ENCODE results near the gene BHLHE40.

Gene BHLHE40

DNA sequence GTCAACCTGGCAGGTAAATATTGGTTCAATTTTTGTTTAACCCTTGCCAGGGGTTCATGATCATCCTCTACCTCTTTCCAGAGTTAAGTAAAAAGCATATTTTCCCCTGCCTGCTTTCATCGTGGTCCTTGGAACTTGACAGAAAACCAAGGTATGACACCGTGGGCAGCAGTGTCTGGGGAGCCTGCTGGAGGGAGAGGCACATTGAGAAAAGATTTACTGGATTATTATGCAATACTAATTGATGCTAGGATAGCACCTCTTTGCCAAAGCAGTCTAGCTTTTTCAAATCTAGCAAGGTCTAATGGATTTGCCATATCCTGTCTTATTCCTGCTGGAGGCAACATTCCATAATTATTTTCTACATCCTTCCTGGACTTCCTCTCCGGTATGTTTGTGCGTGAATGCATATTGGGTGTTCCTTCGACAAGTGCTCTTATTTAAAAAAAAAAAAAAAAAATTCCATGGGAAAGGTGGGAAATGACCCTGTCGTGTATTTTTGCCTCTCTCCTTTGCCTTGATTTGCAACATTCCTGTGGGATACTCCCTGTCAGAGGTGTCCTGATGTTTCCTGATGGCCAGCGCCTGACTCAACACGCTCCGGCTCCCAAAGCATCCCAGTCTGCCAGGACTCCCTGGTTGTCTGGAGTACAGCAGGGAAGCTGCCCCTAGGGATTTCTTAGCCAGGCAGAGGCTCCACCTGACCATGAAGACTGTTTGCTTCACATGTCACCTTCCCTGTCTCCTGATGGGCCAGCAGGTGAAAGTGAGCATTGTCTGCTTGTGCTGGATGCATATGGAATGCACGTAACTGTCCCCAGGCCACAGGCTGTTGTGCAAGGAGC lies 6.3 kb downstream of the BHLHE40 start:
- FAIRE-seq, result no peak

- no peak for FAIRE-seq
These were observed 7.0 kb downstream of the BHLHE40 start for GRCh38 chr3:4986175-4986781.

DNA sequence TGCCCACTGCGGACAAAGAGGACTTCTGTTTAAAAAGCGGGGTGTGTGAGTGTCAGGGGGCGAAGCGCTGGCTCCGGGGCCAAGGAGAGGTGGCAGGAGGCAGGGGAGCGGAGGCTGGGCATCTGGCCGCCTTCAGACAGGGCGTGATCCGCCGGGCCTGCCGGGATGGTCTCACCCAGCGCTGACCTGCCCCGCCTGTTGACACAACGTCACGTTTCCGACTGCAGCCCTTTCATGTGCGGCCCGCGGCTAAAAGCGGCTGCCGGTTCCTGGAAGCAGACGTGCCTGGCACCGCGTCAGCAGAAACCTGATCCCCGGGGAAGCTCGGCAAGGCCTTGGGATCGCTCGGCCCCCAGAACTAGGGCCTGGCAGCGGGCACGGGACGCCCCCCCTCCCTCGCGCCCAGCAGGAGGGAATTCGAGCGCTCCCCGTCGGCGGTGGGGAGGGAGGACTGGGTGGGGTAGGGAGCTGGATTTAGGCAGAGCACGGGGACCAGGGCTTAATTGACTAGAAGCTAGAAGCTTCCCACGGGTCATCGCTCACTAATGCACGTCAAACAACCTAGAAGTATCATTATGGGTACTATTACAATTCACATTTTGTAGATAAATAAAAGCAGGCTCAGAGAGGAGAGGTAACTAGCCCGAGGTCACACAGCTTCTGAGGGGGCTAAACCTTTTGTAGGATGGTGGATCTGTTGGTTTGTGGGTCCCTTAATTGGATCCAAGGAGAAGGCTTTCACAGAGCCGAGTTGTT lies 7.7 kb downstream of the BHLHE40 start:
- no peak for FAIRE-seq

GRCh38 chr3:4987538-4988296 lies 8.5 kb downstream of the BHLHE40 start:
- FAIRE-seq, result no peak

- no peak for FAIRE-seq
These were observed 10.0 kb downstream of the BHLHE40 start for GRCh38 chr3:4988983-4989834.

DNA sequence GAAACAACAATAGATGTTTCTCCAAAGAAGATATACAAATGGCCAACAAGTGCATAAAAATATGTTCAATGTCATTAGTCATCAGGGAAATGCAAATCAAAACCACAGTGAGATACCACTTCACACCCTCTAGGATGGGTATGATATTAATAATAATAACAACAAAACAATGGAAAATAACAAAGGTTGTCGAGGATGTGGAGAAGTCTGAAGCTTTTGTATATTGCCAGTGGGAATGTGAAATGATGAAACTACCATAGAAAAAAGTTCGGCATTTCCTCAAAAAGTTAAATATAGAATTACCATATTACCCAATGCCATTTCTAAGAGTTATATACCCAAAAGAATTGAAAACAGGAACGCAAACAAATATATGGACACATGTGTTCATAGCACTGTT lies 10.8 kb downstream of the BHLHE40 start:
- FAIRE-seq, result no peak

- FAIRE-seq, result no peak
These were observed 12.9 kb downstream of the BHLHE40 start for GRCh38 chr3:4992118-4992517.

- FAIRE-seq, result no peak
These were observed 14.3 kb downstream of the BHLHE40 start for GRCh38 chr3:4993276-4994143.

DNA sequence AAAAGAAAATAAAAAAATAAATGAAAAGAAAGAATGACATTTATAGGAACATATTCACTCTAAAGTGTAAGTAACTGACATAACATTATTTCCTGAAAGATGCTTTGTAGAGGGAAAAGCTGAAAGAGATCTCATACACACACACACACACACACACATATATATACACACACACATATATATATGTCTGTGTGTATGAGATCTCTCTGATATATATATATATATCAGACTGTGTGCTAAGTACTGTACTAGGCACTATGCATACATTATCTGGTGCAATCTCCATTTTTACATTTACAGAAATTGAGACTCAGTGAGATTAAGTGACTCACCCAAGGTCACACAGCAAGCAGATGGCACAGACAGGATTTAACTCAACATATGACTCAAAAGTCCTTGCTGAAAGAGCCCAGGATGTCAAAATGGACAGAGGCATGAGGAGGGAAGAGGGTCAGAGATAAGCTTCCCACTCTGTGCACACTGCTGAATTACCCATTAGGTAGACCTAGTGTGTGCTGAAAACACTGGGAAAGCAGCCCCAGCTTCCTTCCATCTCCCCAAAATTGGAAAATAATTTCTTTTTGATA lies 15.0 kb downstream of the BHLHE40 start:
- no peak for FAIRE-seq

- FAIRE-seq, result no peak
These were observed 15.7 kb downstream of the BHLHE40 start for GRCh38 chr3:4994823-4995499.

DNA sequence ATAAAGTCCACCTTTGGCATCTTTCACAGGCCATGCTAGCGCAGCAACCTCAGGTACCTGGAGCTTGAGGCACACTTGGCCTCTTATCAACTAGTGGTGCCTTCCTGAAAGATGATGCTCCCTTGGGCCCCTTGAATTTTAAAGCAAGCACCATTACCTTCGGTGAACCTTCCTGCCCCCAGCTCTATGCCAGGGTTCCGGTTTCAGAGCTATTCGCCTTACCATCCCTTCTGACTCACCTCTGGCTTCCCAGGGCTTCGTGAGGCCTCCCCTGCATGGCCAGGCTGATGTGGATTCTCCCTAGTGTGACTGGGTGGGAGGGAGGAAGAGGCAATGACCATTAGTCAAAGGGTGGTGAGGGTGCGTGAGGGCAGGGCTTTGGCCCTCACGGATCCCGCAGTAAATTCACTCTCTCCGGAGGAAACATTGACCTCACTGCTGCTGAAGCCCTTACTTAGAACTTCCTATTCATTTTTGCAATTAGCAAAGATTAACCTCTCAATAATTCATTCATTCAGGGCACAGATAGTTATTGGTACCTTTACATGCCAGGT lies 16.3 kb downstream of the BHLHE40 start:
- no peak for FAIRE-seq

GRCh38 chr3:4996223-4996765 lies 17.1 kb downstream of the BHLHE40 start:
- FAIRE-seq, result no peak

- FAIRE-seq, result no peak
These were observed 17.6 kb downstream of the BHLHE40 start for GRCh38 chr3:4996771-4997291.

DNA sequence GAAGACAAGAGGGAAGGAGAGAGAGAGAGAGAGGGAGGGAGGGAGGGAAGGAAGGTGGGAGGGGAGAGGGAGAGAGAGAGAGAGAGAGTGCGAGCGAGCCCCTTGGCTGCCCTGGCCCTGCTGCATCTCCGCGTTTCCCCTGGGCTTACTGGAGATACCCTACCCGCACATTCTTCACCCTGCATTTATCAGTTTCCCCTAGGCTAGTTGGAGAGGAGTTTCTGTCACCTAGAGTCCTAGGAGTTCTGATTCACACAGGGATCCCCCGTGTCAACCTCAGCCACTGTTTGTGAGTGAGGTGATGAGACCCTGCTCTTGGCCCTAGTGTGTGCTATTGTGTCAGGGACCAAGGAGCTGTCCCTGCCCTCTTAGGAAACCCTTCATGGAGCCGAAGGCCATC lies 18.7 kb downstream of the BHLHE40 start:
- FAIRE-seq, result no peak

- FAIRE-seq, result no peak
These were observed 20.4 kb downstream of the BHLHE40 start for GRCh38 chr3:4999531-5000184.

DNA sequence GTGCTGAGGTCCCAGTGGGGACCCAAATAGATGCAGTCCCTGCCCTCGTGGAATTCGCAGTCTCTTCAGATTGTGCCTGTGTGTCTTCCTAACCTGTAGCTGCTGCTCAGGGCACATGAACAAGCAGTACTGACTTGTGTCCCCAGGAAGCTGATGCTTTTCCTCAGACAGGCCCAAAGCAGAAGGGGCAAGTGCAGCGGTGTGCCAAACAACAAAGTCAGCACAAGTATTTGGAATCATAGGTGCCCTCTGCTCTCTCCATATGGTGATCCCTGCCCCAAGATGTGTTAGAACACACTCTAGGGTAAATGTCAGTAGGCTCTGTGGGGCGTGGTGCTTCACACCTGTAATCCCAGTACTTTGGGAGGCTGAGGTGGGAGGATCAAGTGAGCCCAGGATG lies 21.9 kb downstream of the BHLHE40 start:
- FAIRE-seq, result no peak

DNA sequence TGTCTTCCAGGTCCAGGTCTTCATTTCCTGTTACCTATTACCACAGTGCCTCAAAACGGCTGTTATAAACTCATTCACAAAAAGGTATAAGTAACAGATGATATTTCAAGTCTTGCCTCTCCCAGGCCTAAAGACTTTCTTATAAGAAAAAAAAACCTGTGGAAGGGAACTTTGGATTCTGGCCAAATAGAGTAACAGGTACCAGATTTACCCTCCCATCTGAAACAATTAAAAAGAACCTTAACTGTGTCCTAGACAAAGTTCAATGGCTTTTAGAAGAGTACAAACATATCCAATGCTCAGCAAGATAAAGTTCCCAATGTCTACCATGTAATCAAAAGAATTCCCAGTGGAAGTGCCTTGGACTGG lies 22.6 kb downstream of the BHLHE40 start:
- FAIRE-seq, result no peak

DNA sequence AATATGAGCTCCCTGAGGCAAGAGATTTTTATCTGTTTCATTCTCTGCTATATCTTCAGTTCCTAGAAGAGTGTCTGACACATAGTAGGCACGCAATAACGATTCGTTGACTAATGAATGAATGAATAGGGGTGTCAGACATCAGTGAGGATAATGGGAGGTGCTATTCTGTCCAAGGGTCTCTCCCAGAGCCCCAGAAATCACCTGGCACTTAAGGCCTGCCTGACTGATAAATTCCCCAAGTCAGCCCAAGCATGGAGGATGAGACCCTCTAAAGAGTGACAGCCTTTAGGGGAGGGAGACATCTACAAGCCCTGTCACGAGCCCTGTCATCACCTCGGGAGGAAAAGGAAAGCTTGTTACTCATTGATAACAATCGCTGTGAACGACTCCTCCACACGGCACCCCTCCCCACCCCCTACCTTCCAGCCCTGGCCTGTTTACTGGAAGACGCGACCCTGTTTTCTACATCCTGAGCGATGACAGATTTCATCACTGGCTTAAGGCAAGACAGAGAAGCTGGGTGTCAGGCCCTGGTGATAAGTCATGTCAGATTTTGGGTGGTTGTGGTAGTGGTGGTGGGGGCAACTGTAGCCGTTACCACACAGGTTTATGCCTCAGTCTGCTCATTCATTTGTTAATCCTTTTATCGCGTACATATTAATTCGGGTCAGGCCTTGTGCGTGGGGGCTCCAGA lies 23.1 kb downstream of the BHLHE40 start:
- no peak for FAIRE-seq

All from islet of Langerhans (tissue), 1 donor.